Nasal cavity respiratory epithelium epithelial cell of viscerocranial mucosa (primary cell): Measurements from ENCODE around the gene OXLD1. TPM values are rescaled to one million over a fixed set of nuclear protein-coding genes. Genes with fewer than 3 reads are reported as not detected.

Experiments
- total RNA-seq: library from RNA; depleted of rRNA; stranded (reverse); fragments of >200 nt; gene quantifications from 2 replicates; pipeline ENCODE4 v1.2.3, GENCODE V29; 2014

Gene OXLD1
- total RNA-seq: 31.8 and 64.9 TPM in 2 replicates

GRCh38 chr17:81666342-81667191, at the start of gene OXLD1, which contains the start of gene CCDC137:
OXLD1 (minus strand) TSS chr17:81666605; CDS start chr17:81666577, 28 bp downstream.
CCDC137 (plus strand) TSS chr17:81666737; CDS start chr17:81666767, 30 bp downstream.

GRCh38 chr17:81711814-81712467, 45.5 kb upstream of the OXLD1 start, which contains the start of gene SLC25A10:
SLC25A10 (plus strand) TSS chr17:81712284; CDS start chr17:81712427, 143 bp downstream.

GRCh38 chr17:81702934-81703746, 36.7 kb upstream of the OXLD1 start, which contains the start of gene MRPL12:
MRPL12 (plus strand) TSS chr17:81703367; CDS start chr17:81703502, 135 bp downstream.

GRCh38 chr17:81683584-81684441, 17.4 kb upstream of the OXLD1 start, which contains the start of the genes ARL16 and HGS:
ARL16 (minus strand) TSS chr17:81683797; CDS start chr17:81683753, 44 bp downstream.
HGS (plus strand) TSS chr17:81684011; CDS start chr17:81684067, 56 bp downstream.

GRCh38 chr17:81656118-81656743, 10.2 kb downstream of the OXLD1 start, which contains the start of gene PDE6G:
PDE6G (minus strand) TSS chr17:81656542; CDS start chr17:81653305, 3,237 bp downstream.

GRCh38 chr17:81636505-81637288, 29.7 kb downstream of the OXLD1 start, which contains the start of the genes NPLOC4 and TSPAN10:
NPLOC4 (minus strand) TSS chr17:81637112; CDS start chr17:81636930, 182 bp downstream.
TSPAN10 (plus strand) TSS chr17:81637196; CDS start chr17:81642413, 5,217 bp downstream.

Other genes starting within 250 kb of the OXLD1 start
- gene ACTG1, start 153.8 kb downstream of the OXLD1 start, total RNA-seq: 5,054 and 5,058 TPM in 2 replicates
- gene FSCN2, start 138.2 kb downstream of the OXLD1 start, total RNA-seq: 0.34 and 0.78 TPM in 2 replicates
- 15.4 and 18.1 TPM in 2 replicates for gene FAAP100, start 114.3 kb downstream of the OXLD1 start, total RNA-seq
- gene NPLOC4, start 29.5 kb downstream of the OXLD1 start, total RNA-seq: 59.5 and 93.4 TPM in 2 replicates
- 0.68 and 3.2 TPM in 2 replicates for gene TSPAN10, start 29.4 kb downstream of the OXLD1 start, total RNA-seq
- gene PDE6G, start 10.1 kb downstream of the OXLD1 start, total RNA-seq: 0.21 TPM in 1 of 2 replicates, not detected in the other
- gene CCDC137, start 132 bp upstream of the OXLD1 start, total RNA-seq: 9.9 and 13.0 TPM in 2 replicates
- 12.7 and 23.2 TPM in 2 replicates for gene ARL16, start 17.2 kb upstream of the OXLD1 start, total RNA-seq
- 72.5 and 120 TPM in 2 replicates for gene HGS, start 17.4 kb upstream of the OXLD1 start, total RNA-seq
- gene MRPL12, start 36.8 kb upstream of the OXLD1 start, total RNA-seq: 14.0 and 15.7 TPM in 2 replicates
- 14.4 and 24.3 TPM in 2 replicates for gene SLC25A10, start 45.7 kb upstream of the OXLD1 start, total RNA-seq
- 0.07 TPM in 1 of 2 replicates, not detected in the other for gene GCGR, start 137.5 kb upstream of the OXLD1 start, total RNA-seq
- gene MCRIP1, start 166.7 kb upstream of the OXLD1 start, total RNA-seq: 23.6 and 23.8 TPM in 2 replicates
- gene PPP1R27, start 168.4 kb upstream of the OXLD1 start, total RNA-seq: not detected in 2 replicates
- 966 and 1,211 TPM in 2 replicates for gene P4HB, start 193.9 kb upstream of the OXLD1 start, total RNA-seq
- 67.0 and 138 TPM in 2 replicates for gene ARHGDIA, start 204.7 kb upstream of the OXLD1 start, total RNA-seq
- gene ALYREF, start 225.0 kb upstream of the OXLD1 start, total RNA-seq: 74.2 and 108 TPM in 2 replicates
- 90.8 and 154 TPM in 2 replicates for gene ANAPC11, start 225.1 kb upstream of the OXLD1 start, total RNA-seq
- gene NPB, start 235.6 kb upstream of the OXLD1 start, total RNA-seq: under 0.01 and 0.21 TPM in 2 replicates
- gene PCYT2, start 244.8 kb upstream of the OXLD1 start, total RNA-seq: 26.7 and 27.9 TPM in 2 replicates